ENCODE measurements around the gene PSD2.

GRCh38 chr5:139861021-139861888 lies 65.6 kb downstream of the PSD2 start:
- TF ChIP-seq, protein P1, sequence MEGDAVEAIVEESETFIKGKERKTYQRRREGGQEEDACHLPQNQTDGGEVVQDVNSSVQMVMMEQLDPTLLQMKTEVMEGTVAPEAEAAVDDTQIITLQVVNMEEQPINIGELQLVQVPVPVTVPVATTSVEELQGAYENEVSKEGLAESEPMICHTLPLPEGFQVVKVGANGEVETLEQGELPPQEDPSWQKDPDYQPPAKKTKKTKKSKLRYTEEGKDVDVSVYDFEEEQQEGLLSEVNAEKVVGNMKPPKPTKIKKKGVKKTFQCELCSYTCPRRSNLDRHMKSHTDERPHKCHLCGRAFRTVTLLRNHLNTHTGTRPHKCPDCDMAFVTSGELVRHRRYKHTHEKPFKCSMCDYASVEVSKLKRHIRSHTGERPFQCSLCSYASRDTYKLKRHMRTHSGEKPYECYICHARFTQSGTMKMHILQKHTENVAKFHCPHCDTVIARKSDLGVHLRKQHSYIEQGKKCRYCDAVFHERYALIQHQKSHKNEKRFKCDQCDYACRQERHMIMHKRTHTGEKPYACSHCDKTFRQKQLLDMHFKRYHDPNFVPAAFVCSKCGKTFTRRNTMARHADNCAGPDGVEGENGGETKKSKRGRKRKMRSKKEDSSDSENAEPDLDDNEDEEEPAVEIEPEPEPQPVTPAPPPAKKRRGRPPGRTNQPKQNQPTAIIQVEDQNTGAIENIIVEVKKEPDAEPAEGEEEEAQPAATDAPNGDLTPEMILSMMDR (IDR thresholded peaks at IDR 0.05) = no peak
- TF ChIP-seq POLR2A (IDR thresholded peaks at IDR 0.05) = no peak

Measured in heart left ventricle (tissue), 13 donors.